Uterus (tissue), 2 donors: ENCODE results near the gene RIMS3.

ENCODE experiments used
- CTCF ChIP-seq, 4 experiments: fragments of 200-600 bp in 2 of 4; fragments of 450-650 bp in 2 of 4; sonication (generic) in 2 of 4; IDR thresholded peaks; one replicate each; pipeline ENCODE4 v1.5.1; 2016 to 2019; ENCODE audit warnings: antibody characterized with exemption in 4 of 4, mild to moderate bottlenecking in 2 of 4, moderate library complexity in 1 of 4
- POLR2A ChIP-seq, 2 donors: fragments of 450-650 bp; IDR thresholded peaks; one replicate each; pipeline ENCODE4 v1.6.1; 2016; ENCODE audit warnings: antibody characterized with exemption in 2 of 2, mild to moderate bottlenecking in 1 of 2, moderate library complexity in 1 of 2

- TF ChIP-seq POLR2A (IDR thresholded peaks at IDR 0.05) (no peak), CTCF (IDR thresholded peaks at IDR 0.05) (no peak)
Observed at GRCh38 chr1:40652979-40653378, 12.5 kb downstream of the RIMS3 start.
